SK-N-SH (cell line): ENCODE measurements around the gene GPAT2. TPM values are rescaled to one million over a fixed set of nuclear protein-coding genes. Genes with fewer than 3 reads are reported as not detected.
"Not testable (repeated sequence)": the region's sequence is repeated elsewhere in the genome, so short reads cannot be mapped to it uniquely, and the experiment has no call there.

ENCODE experiments used
- CTCF ChIA-PET: fragments of 300-600, 350-600 bp; formaldehyde crosslinking; extraction: SDS; loops from one replicate; lab custom pipeline; 2021; lab: Yijun Ruan, JAX
- POLR2A ChIA-PET: fragments of 350-600 bp; sonication (Branson Sonifier 250); formaldehyde crosslinking; extraction: SDS; loops from one replicate; lab custom pipeline; 2020; ENCODE audit warnings: antibody characterized with exemption, inconsistent platforms; lab: Yijun Ruan, JAX
- DNase-seq: peaks from one replicate; pipeline ENCODE4 v3.0.0; 2012
- H2AFZ ChIP-seq: fragments of 200-600 bp; sonication (generic); 2 replicates; pipeline ENCODE4 v1.8.1; 2016; ENCODE audit warnings: antibody characterized with exemption, mild to moderate bottlenecking, low read depth
- H3F3A ChIP-seq: fragments of 200-600 bp; sonication (generic); replicated peaks from 2 replicates; pipeline ENCODE3; 2016; ENCODE audit warnings: antibody characterized with exemption, mild to moderate bottlenecking; ENCODE audit not compliant: insufficient read depth
- H3K27ac ChIP-seq, 2 experiments: fragments of 200-500 bp in 1 of 2; fragments of 200-600 bp in 1 of 2; sonication (Bioruptor generic) in 1 of 2; sonication (generic), shearing (Covaris generic) in 1 of 2; 2 replicates each; pipeline versions ENCODE4 v1.5.1 to v1.6.1; 2014 to 2016; ENCODE audit warnings: low read depth in 2 of 2, inconsistent platforms in 1 of 2, low read length in 1 of 2, mild to moderate bottlenecking in 1 of 2, mixed read lengths in 1 of 2
- H3K27me3 ChIP-seq: fragments of 200-600 bp; sonication (generic), shearing (Covaris generic); 2 replicates; pipeline ENCODE4 v1.6.1; 2016; ENCODE audit warnings: mixed run types; ENCODE audit not compliant: insufficient read depth
- H3K36me3 ChIP-seq, 2 experiments: fragments of 200-500 bp in 1 of 2; fragments of 200-600 bp in 1 of 2; sonication (Bioruptor generic) in 1 of 2; sonication (generic) in 1 of 2; replicated peaks in 1 of 2; 2 replicates each; pipeline versions ENCODE3 to v1.5.1; 2014 to 2016; ENCODE audit warnings: low read length in 1 of 2, mild to moderate bottlenecking in 1 of 2; ENCODE audit not compliant: insufficient read depth in 2 of 2, control insufficient read depth in 1 of 2
- H3K4me1 ChIP-seq, 2 experiments: fragments of 200-500 bp in 1 of 2; fragments of 200-600 bp in 1 of 2; sonication (Bioruptor generic) in 1 of 2; sonication (generic), shearing (Covaris generic) in 1 of 2; 2 replicates each; pipeline versions ENCODE4 v1.5.1 to v1.6.1; 2014 to 2016; ENCODE audit warnings: low read depth in 1 of 2, low read length in 1 of 2, mixed run types in 1 of 2; ENCODE audit not compliant: insufficient read depth in 2 of 2, control insufficient read depth in 1 of 2
- H3K4me2 ChIP-seq: fragments of 200-600 bp; sonication (generic), shearing (Covaris generic); 2 replicates; pipeline ENCODE4 v1.6.1; 2017; ENCODE audit warnings: mixed run types
- H3K4me3 ChIP-seq, 2 experiments: fragments of 200-500 bp in 1 of 2; fragments of 200-600 bp in 1 of 2; sonication (Bioruptor generic) in 1 of 2; sonication (generic), shearing (Covaris generic) in 1 of 2; 2 replicates each; pipeline versions ENCODE4 v1.5.1 to v1.8.1; 2014 to 2016; ENCODE audit warnings: low read depth in 2 of 2, inconsistent platforms in 1 of 2, low read length in 1 of 2, mild to moderate bottlenecking in 1 of 2, mixed read lengths in 1 of 2, moderate library complexity in 1 of 2
- H3K79me2 ChIP-seq: fragments of 200-600 bp; sonication (generic); 2 replicates; pipeline ENCODE4 v1.8.1; 2017; ENCODE audit warnings: mild to moderate bottlenecking; ENCODE audit not compliant: insufficient read depth
- H3K9ac ChIP-seq: fragments of 200-600 bp; sonication (generic); 2 replicates; pipeline ENCODE4 v1.6.1; 2017; ENCODE audit warnings: mixed run types
- H3K9me2 ChIP-seq: fragments of 200-600 bp; sonication (generic); 2 replicates; pipeline ENCODE4 v1.6.1; 2017; ENCODE audit warnings: mixed run types
- H3K9me3 ChIP-seq: fragments of 200-600 bp; sonication (generic); 2 replicates; pipeline ENCODE4 v1.6.1; 2017; ENCODE audit warnings: mixed run types, mild to moderate bottlenecking, moderate library complexity
- H4K20me1 ChIP-seq: fragments of 200-600 bp; sonication (generic); 2 replicates; pipeline ENCODE4 v1.6.1; 2017; ENCODE audit warnings: mild to moderate bottlenecking, mixed run types; ENCODE audit not compliant: insufficient read depth
- FOSL2 ChIP-seq: IDR thresholded peaks from 2 replicates; pipeline ENCODE4 v1.4.0; 2012; ENCODE audit warnings: low read depth, mild to moderate bottlenecking, moderate library complexity, borderline replicate concordance
- GATA2 ChIP-seq: sonication (generic); formaldehyde crosslinking; IDR thresholded peaks from 2 replicates; pipeline ENCODE4 v1.5.0; 2020; ENCODE audit warnings: mild to moderate bottlenecking, missing genetic modification reagents
- MEF2A ChIP-seq: IDR thresholded peaks from 2 replicates; pipeline ENCODE4 v1.4.0; 2012; ENCODE audit warnings: low read depth, borderline replicate concordance
- MXI1 ChIP-seq: IDR thresholded peaks from 2 replicates; pipeline ENCODE4 v1.6.1; 2012; ENCODE audit warnings: mild to moderate bottlenecking, low read depth, low read length, improper control_type of control experiment
- WGBS: methylation state at CpG from one replicate; pipeline ENCODE4 v1.1.6; 2017; ENCODE audit warnings: low lambda C conversion rate; 5-methylcytosine and 5-hydroxymethylcytosine counted together
- polyA plus RNA-seq, 3 experiments: library from polyadenylated mRNA; depleted of rRNA; stranded (reverse); fragments of >200 nt; gene quantifications; 2 replicates each; pipeline ENCODE4 v1.2.3, GENCODE V29; 2012
- TF ChIP-seq, protein P1 (sequence below): IDR thresholded peaks from 2 replicates; pipeline ENCODE4 v1.4.0; 2012; ENCODE audit warnings: low read depth

Gene GPAT2, protein sequence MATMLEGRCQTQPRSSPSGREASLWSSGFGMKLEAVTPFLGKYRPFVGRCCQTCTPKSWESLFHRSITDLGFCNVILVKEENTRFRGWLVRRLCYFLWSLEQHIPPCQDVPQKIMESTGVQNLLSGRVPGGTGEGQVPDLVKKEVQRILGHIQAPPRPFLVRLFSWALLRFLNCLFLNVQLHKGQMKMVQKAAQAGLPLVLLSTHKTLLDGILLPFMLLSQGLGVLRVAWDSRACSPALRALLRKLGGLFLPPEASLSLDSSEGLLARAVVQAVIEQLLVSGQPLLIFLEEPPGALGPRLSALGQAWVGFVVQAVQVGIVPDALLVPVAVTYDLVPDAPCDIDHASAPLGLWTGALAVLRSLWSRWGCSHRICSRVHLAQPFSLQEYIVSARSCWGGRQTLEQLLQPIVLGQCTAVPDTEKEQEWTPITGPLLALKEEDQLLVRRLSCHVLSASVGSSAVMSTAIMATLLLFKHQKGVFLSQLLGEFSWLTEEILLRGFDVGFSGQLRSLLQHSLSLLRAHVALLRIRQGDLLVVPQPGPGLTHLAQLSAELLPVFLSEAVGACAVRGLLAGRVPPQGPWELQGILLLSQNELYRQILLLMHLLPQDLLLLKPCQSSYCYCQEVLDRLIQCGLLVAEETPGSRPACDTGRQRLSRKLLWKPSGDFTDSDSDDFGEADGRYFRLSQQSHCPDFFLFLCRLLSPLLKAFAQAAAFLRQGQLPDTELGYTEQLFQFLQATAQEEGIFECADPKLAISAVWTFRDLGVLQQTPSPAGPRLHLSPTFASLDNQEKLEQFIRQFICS
- not detected in 2 replicates for polyA plus RNA-seq (2012; rRNA removed)
- not detected in 2 replicates for polyA plus RNA-seq (2012; cell fraction: cytosol; rRNA removed)
- 0.02 and 0.09 TPM in 2 replicates for polyA plus RNA-seq (2012; cell fraction: nucleus; rRNA removed)

DNA sequence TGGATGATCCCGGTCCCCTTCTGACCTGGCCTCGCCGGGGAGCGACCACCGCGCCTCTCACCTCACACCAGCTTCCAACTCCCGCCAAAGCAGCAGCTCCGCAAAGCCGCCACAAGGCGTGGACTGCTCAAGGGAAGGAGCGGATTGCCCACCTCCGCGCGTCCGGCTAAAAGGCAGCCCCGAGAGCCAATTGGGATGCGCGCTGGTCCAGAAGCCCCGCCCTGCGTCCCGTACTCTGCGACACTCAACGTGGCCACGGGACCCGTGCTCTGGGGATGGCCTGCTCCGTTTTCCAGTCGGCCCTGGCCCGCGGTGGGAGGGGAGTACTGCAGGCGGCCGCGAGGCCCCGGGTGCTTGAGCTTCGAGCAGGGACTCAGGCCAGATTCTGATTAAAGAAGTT is at the start of gene GPAT2:
Gene GPAT2 (minus strand): TSS at position 125 of the 400 bp plus-strand sequence. CDS start 2,557 bp downstream, outside the sequence.
- H3K79me2 ChIP-seq, H2AFZ ChIP-seq, H3K4me3 ChIP-seq, H3K9me2 ChIP-seq, H3K36me3 ChIP-seq, H3K27me3 ChIP-seq, DNase-seq, H4K20me1 ChIP-seq, H3K4me2 ChIP-seq, H3F3A ChIP-seq, POLR2A ChIA-PET, H3K4me1 ChIP-seq, H3K9me3 ChIP-seq, H3K27ac ChIP-seq, H3K9ac ChIP-seq, CTCF ChIA-PET: not testable (repeated sequence)
- no CpG with 5 or more reads among the region's 34 CpGs for WGBS

DNA sequence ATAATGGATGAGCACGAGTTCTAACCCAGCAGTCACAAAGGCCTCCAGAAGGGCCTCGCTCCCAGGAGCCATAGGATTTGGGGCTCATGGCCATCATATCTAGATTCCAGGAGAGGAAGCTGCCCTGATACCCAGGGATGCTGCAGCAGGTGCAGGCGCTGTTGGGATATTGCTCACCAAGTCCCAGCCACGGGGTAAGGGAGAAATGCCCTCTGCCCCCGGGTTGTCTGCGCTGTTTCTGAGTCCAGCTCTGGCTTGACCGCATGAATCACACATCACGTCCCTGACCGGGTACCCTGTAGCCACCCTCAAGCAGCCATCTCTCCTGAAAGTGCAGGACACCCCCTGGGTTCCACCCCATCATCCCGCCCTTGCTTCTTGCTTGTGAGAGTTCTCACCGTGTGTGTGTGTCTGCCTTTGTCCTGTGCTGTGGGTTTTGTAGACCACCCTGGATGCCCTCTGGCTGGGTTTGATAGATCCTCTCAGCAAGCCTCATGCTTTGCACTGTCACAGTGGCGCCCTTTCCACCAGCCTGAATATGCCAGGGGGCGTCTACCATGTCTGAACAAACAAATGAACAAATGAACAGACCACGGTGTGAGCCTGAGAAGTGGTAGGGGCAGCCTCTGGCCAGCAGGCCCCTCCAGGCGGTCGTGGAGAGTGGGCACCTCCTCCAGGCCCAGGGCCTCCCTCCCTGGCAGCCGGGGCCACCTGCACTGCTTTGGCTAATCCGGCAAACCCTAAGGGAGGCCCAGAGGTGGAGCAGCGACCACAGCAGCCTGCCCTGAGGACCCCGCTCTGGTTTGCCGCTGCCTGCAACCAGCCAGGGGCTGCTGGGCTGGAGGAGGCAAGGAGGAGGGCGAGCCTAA is 49.5 kb upstream of the GPAT2 start:
- Histone ChIP-seq H3K79me2 (no peaks in the 10 kb centered on the region), H4K20me1 (no peaks in the 10 kb centered on the region), H3K36me3 (no peaks in the 10 kb centered on the region), H3K9me3 (no peaks in the 10 kb centered on the region; the same call in 1 of the 2 replicates), H3F3A (no peaks in the 10 kb centered on the region), H3K9ac (no peak overlapping the region), H3K27me3 (no peaks in the 10 kb centered on the region), H3K9me2 (no peaks in the 10 kb centered on the region), H3K4me1 (peaks cover 0 to 20% of the 10 kb centered on the region in 2 experiments; a peak in 1 of 4 replicates), H2AFZ (no peak overlapping the region), H3K4me3 (no peak overlapping the region), H3K27ac (no peak overlapping the region), H3K4me2 (no peak overlapping the region)
- TF ChIP-seq FOSL2 = no peak
- TF ChIP-seq, protein P1, sequence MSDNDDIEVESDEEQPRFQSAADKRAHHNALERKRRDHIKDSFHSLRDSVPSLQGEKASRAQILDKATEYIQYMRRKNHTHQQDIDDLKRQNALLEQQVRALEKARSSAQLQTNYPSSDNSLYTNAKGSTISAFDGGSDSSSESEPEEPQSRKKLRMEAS = no peak
- no peak for TF ChIP-seq MXI1
- TF ChIP-seq MEF2A = no peak
- TF ChIP-seq GATA2 (CRISPR knock-in tag) = no peak
- WGBS = 53% methylated on average over 18 of the region's 22 CpGs
- POLR2A ChIA-PET = no interaction called here
- no peak for DNase-seq
- CTCF ChIA-PET = interaction anchor here (1.3 to 2.3 kb wide), 2 partner anchors 19 to 90 kb away, joined by 5 to 8 read pairs; no protein-coding TSS in a partner anchor
